Right lobe of liver (tissue), 6 donors: Measurements from ENCODE around the gene SUCO. TPM values are rescaled to one million over a fixed set of nuclear protein-coding genes. Genes with fewer than 3 reads are reported as not detected.

ENCODE experiments used
- ATAC-seq, 4 donors: fragments of 200-7000 bp; cut with Tn5 transposase; one replicate each; pipeline ENCODE4 v1.9.1; 2020; ENCODE audit warnings: mild to moderate bottlenecking in 4 of 4, moderate library complexity in 4 of 4
- DNase-seq, 3 donors: peaks; one replicate each; pipeline ENCODE4 v3.0.0-alpha.2; 2020
- H3K27ac ChIP-seq, 3 donors: fragments of 200-600 bp; one replicate each; pipeline ENCODE4 v1.8.0; 2022
- H3K27me3 ChIP-seq, 2 donors: fragments of 200-600 bp; one replicate each; pipeline ENCODE4 v1.8.0; 2022
- H3K36me3 ChIP-seq, 4 donors: fragments of 200-600 bp; sonication (generic) in 1 of 4; one replicate each; pipeline versions ENCODE4 v1.5.1 to v1.8.0; 2017 to 2022; ENCODE audit warnings: control low read depth in 1 of 4
- H3K4me1 ChIP-seq, 4 donors: fragments of 200-600 bp; sonication (generic) in 1 of 4; one replicate each; pipeline versions ENCODE4 v1.5.1 to v1.8.0; 2017 to 2022; ENCODE audit warnings: control low read depth in 1 of 4
- H3K4me3 ChIP-seq, 3 donors: fragments of 200-600 bp; one replicate each; pipeline ENCODE4 v1.8.0; 2022
- H3K9me3 ChIP-seq, 4 donors: fragments of 200-600 bp; sonication (generic) in 1 of 4; one replicate each; pipeline versions ENCODE4 v1.5.1 to v1.8.0; 2017 to 2022; ENCODE audit warnings: control low read depth in 1 of 4
- CTCF ChIP-seq, 4 donors: fragments of 200-600 bp in 3 of 4; fragments of 450-650 bp in 1 of 4; IDR thresholded peaks; one replicate each; pipeline versions ENCODE4 v1.5.1 to v1.8.0; 2016 to 2022; ENCODE audit warnings: antibody characterized with exemption in 4 of 4, mild to moderate bottlenecking in 2 of 4
- POLR2A ChIP-seq: fragments of 450-650 bp; IDR thresholded peaks from one replicate; pipeline ENCODE4 v1.6.1; 2017; ENCODE audit warnings: antibody characterized with exemption, mild to moderate bottlenecking
- WGBS: methylation state at CpG from one replicate; pipeline ENCODE4 v1.1.6; 2018; ENCODE audit warnings: low coverage, low lambda C conversion rate; ENCODE audit not compliant: insufficient coverage; ENCODE audit errors: missing lambda C conversion rate; 5-methylcytosine and 5-hydroxymethylcytosine counted together
- intact Hi-C, 2 donors: fragments of 100-400 bp; cut with DNase I; formaldehyde crosslinking; loops; one replicate each; pipeline versions ENCODE4 v1.11.2 to v1.14.1; 2022
- total RNA-seq, 6 experiments: library from RNA; depleted of rRNA in 2 of 6; stranded (reverse); fragments of >200 nt in 2 of 6; fragmentation: NEBNext Ultra II Directional in 3 of 6; extraction: Animal tissue kit (Norgen Biotek cat#: 25700) in 3 of 6; gene quantifications; one replicate each; pipeline versions ENCODE4 v1.1.0 to v1.2.4, GENCODE V29; 2016 to 2023
- donor health status: DM: no; HTN: yes; CAD: no.
- donor health status: DM: no; HTN: no; CAD: no.
- donor health status: DM: no; HTN: no; CAD: no.
- donor health status: DM: no; HTN: yes; CAD: no.
- donor health status: DM: no; HTN: yes; CAD: no.

The SUCO gene
- total RNA-seq, 6 experiments from 2014 or later: 6.6 to 17.9 (median 11.2) TPM

GRCh38 chr1:172627702-172628101 lies 94.8 kb downstream of the SUCO start:
- intact Hi-C loops: no loop called here
- 33% methylated on average over 3 of the region's 3 CpGs for WGBS
- Histone ChIP-seq H3K4me1 (no peaks in the 10 kb centered on the region), H3K9me3 (no peaks in the 10 kb centered on the region), H3K27me3 (no peaks in the 10 kb centered on the region), H3K27ac (no peak overlapping the region), H3K36me3 (no peaks in the 10 kb centered on the region), H3K4me3 (no peak overlapping the region)
- ATAC-seq: no peak
- no peak for DNase-seq
- TF ChIP-seq CTCF (IDR thresholded peaks at IDR 0.05) (no peak), POLR2A (no peak)

- no peak overlapping the region for H3K4me3 ChIP-seq
- no peaks in the 10 kb centered on the region for H3K27me3 ChIP-seq
- intact Hi-C loops: no loop called here
- H3K27ac ChIP-seq: no peak overlapping the region
- WGBS: 75% methylated on average over 3 of the region's 4 CpGs
- DNase-seq (no peak), ATAC-seq (no peak)
- H3K4me1 ChIP-seq: no peaks in the 10 kb centered on the region
- H3K36me3 ChIP-seq: no peaks in the 10 kb centered on the region
- no peaks in the 10 kb centered on the region for H3K9me3 ChIP-seq
- no peak for TF ChIP-seq POLR2A
- TF ChIP-seq CTCF (IDR thresholded peaks at IDR 0.05): no peak
Measured at GRCh38 chr1:172628401-172628800, 95.5 kb downstream of the SUCO start.

GRCh38 chr1:172629170-172629569 lies 96.2 kb downstream of the SUCO start:
- Histone ChIP-seq H3K4me3 (no peak overlapping the region), H3K4me1 (no peaks in the 10 kb centered on the region), H3K9me3 (no peaks in the 10 kb centered on the region), H3K27me3 (no peaks in the 10 kb centered on the region), H3K27ac (no peak overlapping the region), H3K36me3 (no peaks in the 10 kb centered on the region)
- intact Hi-C loops: no loop called here
- WGBS: 96% methylated on average over 2 of the region's 2 CpGs
- no peak for TF ChIP-seq POLR2A
- no peak for TF ChIP-seq CTCF (IDR thresholded peaks at IDR 0.05)
- ATAC-seq (no peak), DNase-seq (no peak)

- ATAC-seq (no peak), DNase-seq (no peak)
- Histone ChIP-seq H3K36me3 (no peaks in the 10 kb centered on the region), H3K27me3 (no peaks in the 10 kb centered on the region), H3K9me3 (no peaks in the 10 kb centered on the region), H3K4me1 (no peaks in the 10 kb centered on the region), H3K4me3 (no peak overlapping the region), H3K27ac (no peak overlapping the region)
- WGBS: 85% methylated on average over 2 of the region's 2 CpGs
- no peak for TF ChIP-seq CTCF (IDR thresholded peaks at IDR 0.05)
- TF ChIP-seq POLR2A: no peak
- intact Hi-C loops: no loop called here
Measured at GRCh38 chr1:172629638-172630037, 96.7 kb downstream of the SUCO start.
